ENCODE measurements around the gene PHC2.

PHC2 gene

GRCh38 chr1:33363021-33363420 is 67.9 kb downstream of the PHC2 start:
- no peak for TF ChIP-seq ZFX (IDR thresholded peaks at IDR 0.05)
- no peak for TF ChIP-seq CTCF (conservative IDR thresholded peaks at IDR 0.05)
- no peak overlapping the region for H3K27ac ChIP-seq

GRCh38 chr1:33361532-33362235 is 69.2 kb downstream of the PHC2 start:
- no peak overlapping the region for H3K27ac ChIP-seq
- TF ChIP-seq CTCF (conservative IDR thresholded peaks at IDR 0.05) (no peak), ZFX (IDR thresholded peaks at IDR 0.05) (no peak)

- TF ChIP-seq ZFX (IDR thresholded peaks at IDR 0.05), result no peak
- no peak for TF ChIP-seq CTCF (conservative IDR thresholded peaks at IDR 0.05)
- H3K27ac ChIP-seq, result no peak overlapping the region
Observed at GRCh38 chr1:33360367-33360766, 70.5 kb downstream of the PHC2 start.

GRCh38 chr1:33359931-33360330 is 71.0 kb downstream of the PHC2 start:
- H3K27ac ChIP-seq, result no peak overlapping the region
- no peak for TF ChIP-seq CTCF (conservative IDR thresholded peaks at IDR 0.05)
- no peak for TF ChIP-seq ZFX (IDR thresholded peaks at IDR 0.05)

- no peak overlapping the region for H3K27ac ChIP-seq
- TF ChIP-seq CTCF (conservative IDR thresholded peaks at IDR 0.05), result no peak
- no peak for TF ChIP-seq ZFX (IDR thresholded peaks at IDR 0.05)
Observed at GRCh38 chr1:33358795-33359503, 71.9 kb downstream of the PHC2 start.

- no peak for TF ChIP-seq ZFX (IDR thresholded peaks at IDR 0.05)
- TF ChIP-seq CTCF (conservative IDR thresholded peaks at IDR 0.05), result no peak
- no peak overlapping the region for H3K27ac ChIP-seq
Observed at GRCh38 chr1:33358114-33358794, 72.6 kb downstream of the PHC2 start.

- TF ChIP-seq CTCF (conservative IDR thresholded peaks at IDR 0.05) (no peak), ZFX (IDR thresholded peaks at IDR 0.05) (no peak)
- no peak overlapping the region for H3K27ac ChIP-seq
Observed at GRCh38 chr1:33357099-33357498, 73.8 kb downstream of the PHC2 start.
